ENCODE data around the gene MYH9. TPM values are rescaled to one million over a fixed set of nuclear protein-coding genes. Genes with fewer than 3 reads are reported as not detected.
"Not testable (repeated sequence)": the region's sequence is repeated elsewhere in the genome, so short reads cannot be mapped to it uniquely, and the experiment has no call there.

The MYH9 gene
- total RNA-seq, 1 donor from 2014 or later: 378 TPM

- Histone ChIP-seq H3K36me3 (ENCODE audit: control insufficient read depth, insufficient read depth, low read length) (no peaks in the 10 kb centered on the region), H3K27me3 (ENCODE audit: control insufficient read depth, insufficient read depth, low read length) (no peaks in the 10 kb centered on the region), H3K4me3 (ENCODE audit: low read depth, low read length) (no peak overlapping the region)
- FAIRE-seq (no peak), DNase-seq (ENCODE audit: low read depth) (peak; percentile 79)
- no peak for TF ChIP-seq CTCF (IDR thresholded peaks at IDR 0.05; ENCODE audit: insufficient read depth, low read length, severe bottlenecking)
These were observed 9.6 kb upstream of the MYH9 start for GRCh38 chr22:36397131-36398093.

DNA sequence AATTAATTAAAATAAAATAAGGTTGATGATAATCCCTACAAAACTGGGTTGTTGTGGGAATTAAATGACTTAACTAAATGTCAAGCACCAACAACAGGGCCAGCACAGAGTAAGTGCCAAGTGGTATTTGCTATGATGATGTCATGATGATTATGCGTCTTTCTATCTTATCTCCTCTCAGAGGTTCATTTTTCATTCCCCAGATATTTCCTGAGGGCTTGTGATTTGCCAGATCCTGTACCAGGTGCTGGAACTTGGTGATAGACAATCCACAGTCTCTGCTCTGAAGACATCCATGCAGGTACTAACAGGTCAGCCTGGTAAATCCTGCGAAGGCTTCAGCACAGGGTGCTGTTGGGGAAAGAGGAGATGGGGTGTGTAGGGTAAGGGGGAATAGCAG, 8.1 kb upstream of the MYH9 start:
- no peak overlapping the region for H3K4me3 ChIP-seq (ENCODE audit: low read depth, low read length)
- peak; percentile 100 for DNase-seq (ENCODE audit: low read depth)
- FAIRE-seq: no peak

GRCh38 chr22:36395055-36395849, 7.5 kb upstream of the MYH9 start:
- TF ChIP-seq CTCF (IDR thresholded peaks at IDR 0.05; ENCODE audit: insufficient read depth, low read length, severe bottlenecking): no peak
- Histone ChIP-seq H3K36me3 (ENCODE audit: control insufficient read depth, insufficient read depth, low read length) (no peaks in the 10 kb centered on the region), H3K4me3 (ENCODE audit: low read depth, low read length) (no peak overlapping the region), H3K27me3 (ENCODE audit: control insufficient read depth, insufficient read depth, low read length) (no peaks in the 10 kb centered on the region)
- DNase-seq (ENCODE audit: low read depth): peak; percentile 81
- FAIRE-seq: peak; percentile 23

More for the DNA sequence above, 8.1 kb upstream of the MYH9 start:
- TF ChIP-seq CTCF (IDR thresholded peaks at IDR 0.05; ENCODE audit: insufficient read depth, low read length, severe bottlenecking): no peak
- Histone ChIP-seq H3K27me3 (ENCODE audit: control insufficient read depth, insufficient read depth, low read length) (no peaks in the 10 kb centered on the region), H3K36me3 (ENCODE audit: control insufficient read depth, insufficient read depth, low read length) (no peaks in the 10 kb centered on the region)

- no peak for FAIRE-seq
- no peak overlapping the region for H3K4me3 ChIP-seq (ENCODE audit: low read depth, low read length)
- no peaks in the 10 kb centered on the region for H3K27me3 ChIP-seq (ENCODE audit: control insufficient read depth, insufficient read depth, low read length)
- no peak for DNase-seq (ENCODE audit: low read depth)
- no peak for TF ChIP-seq CTCF (IDR thresholded peaks at IDR 0.05; ENCODE audit: insufficient read depth, low read length, severe bottlenecking)
- H3K36me3 ChIP-seq (ENCODE audit: control insufficient read depth, insufficient read depth, low read length): peaks cover under 1% of the 10 kb centered on the region
These were observed 3.9 kb upstream of the MYH9 start for GRCh38 chr22:36391638-36392037.

DNA sequence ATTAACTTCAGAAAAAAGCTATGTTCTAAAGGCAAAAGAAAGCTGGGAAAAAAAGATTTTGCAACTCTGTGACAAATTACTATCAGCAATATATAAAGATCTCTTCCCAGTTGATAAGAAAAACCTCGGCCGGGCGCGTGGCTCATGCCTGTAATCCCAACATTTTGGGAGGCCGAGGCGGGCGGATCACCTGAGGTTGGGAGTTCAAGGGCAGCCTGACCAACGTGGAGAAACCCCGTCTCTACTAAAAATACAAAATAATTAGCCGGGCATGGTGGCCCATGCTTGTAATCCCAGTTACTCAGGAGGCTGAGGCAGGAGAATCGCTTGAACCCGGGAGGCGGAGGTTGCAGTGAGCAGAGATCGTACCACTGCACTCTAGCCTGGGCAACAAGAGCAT, 1.4 kb upstream of the MYH9 start:
- FAIRE-seq; DNase-seq (ENCODE audit: low read depth); H3K27me3 ChIP-seq (ENCODE audit: control insufficient read depth, insufficient read depth, low read length): not testable (repeated sequence)
- peaks cover 13% of the 10 kb centered on the region for H3K36me3 ChIP-seq (ENCODE audit: control insufficient read depth, insufficient read depth, low read length)
- peak overlapping the region; percentile 51 for H3K4me3 ChIP-seq (ENCODE audit: low read depth, low read length)

DNA sequence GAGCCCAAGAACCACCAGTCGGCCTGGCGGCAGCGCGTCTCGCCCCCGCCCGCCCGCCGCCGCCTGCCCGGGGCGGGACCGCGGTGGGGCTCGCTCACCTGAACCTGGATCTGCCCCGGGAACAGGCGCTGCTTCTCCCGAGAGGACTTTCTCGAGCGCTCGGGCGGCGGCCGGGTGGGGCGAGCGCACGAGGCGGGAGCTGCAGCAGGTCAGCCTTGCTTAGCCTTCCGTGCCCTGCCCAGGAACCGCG, 133 bp downstream of the MYH9 start:
- FAIRE-seq: no peak

More for the DNA sequence above, 133 bp downstream of the MYH9 start:
- Histone ChIP-seq H3K4me3 (ENCODE audit: low read depth, low read length) (peak overlapping the region; percentile 90), H3K36me3 (ENCODE audit: control insufficient read depth, insufficient read depth, low read length) (peaks cover 21% of the 10 kb centered on the region), H3K27me3 (ENCODE audit: control insufficient read depth, insufficient read depth, low read length) (no peaks in the 10 kb centered on the region)
- no peak for TF ChIP-seq CTCF (IDR thresholded peaks at IDR 0.05; ENCODE audit: insufficient read depth, low read length, severe bottlenecking)
- DNase-seq (ENCODE audit: low read depth): no peak

All from bronchial epithelial cell (primary cell).